ENCODE data around the gene DENND5A. TPM values are rescaled to one million over a fixed set of nuclear protein-coding genes. Genes with fewer than 3 reads are reported as not detected.

Gene DENND5A
- total and polyA plus RNA-seq, 9 of the 15 experiments (the other 6 are each of a cell fraction or from before 2014, with no cell fraction given): 11.7 to 130 (median 46.3) TPM

DNA sequence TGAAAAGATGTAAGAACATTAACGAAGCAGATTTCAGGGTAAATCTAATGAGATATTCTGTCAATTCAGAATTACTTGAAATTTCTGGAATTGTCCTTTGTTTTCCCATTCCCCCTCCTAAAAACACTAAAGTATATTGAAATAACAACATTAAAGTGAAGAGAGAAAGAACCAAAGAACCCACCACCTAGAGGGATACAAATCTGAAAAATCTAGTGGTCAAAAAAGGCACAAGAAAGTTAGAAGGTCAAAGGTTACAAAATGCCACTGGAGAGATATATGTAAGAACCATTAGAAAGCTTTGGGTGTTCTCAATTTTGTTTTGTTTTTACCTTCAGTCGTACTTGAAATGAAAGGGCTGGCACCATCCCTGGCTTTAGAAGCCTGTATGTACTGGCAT lies 57.9 kb downstream of the DENND5A start:
- H3K9me3 ChIP-seq (replicated peaks; ENCODE audit: control insufficient read depth, insufficient read depth, low read depth, low read length): no peaks in the 10 kb centered on the region
- intact Hi-C loops (cut with micrococcal nuclease): loop anchor here (5.0 kb wide), 1 partner anchor 55 kb away; no protein-coding TSS in a partner anchor
- WGBS (ENCODE audit: insufficient coverage, low coverage, missing lambda C conversion rate): 69% methylated on average over 2 of the region's 2 CpGs
- ChIA-PET CTCF (ENCODE audit: low intra/inter-chr PET ratio) (no interaction called here), POLR2A (interaction anchor here (1.1 to 2.0 kb wide), 2 partner anchors 12 to 253 kb away, joined by 4 to 7 read pairs; no protein-coding TSS in a partner anchor)
- H3K9me1 ChIP-seq (ENCODE audit: control insufficient read depth, insufficient read depth, low read length): no peaks in the 10 kb centered on the region
- in situ Hi-C loops (cut with MboI): no loop called here
- H3K27ac ChIP-seq (ENCODE audit: extremely low read depth, low read depth, low read length): no peak overlapping the region
- H3K4me2 ChIP-seq (ENCODE audit: insufficient read depth, low read length): no peak overlapping the region
- H2AFZ ChIP-seq (ENCODE audit: low read depth, low read length): no peak overlapping the region
- H4K20me1 ChIP-seq (replicated peaks; ENCODE audit: control insufficient read depth, insufficient read depth, low read length): no peaks in the 10 kb centered on the region; the same call in none of the 2 replicates
- H3K36me3 ChIP-seq (ENCODE audit: control insufficient read depth, insufficient read depth, low read length): peaks cover 30% of the 10 kb centered on the region; the same call in 2 of the 3 replicates
- ATAC-seq (no peak), DNase-seq (ENCODE audit: extremely low read depth in 1 of 4, low spot score in 3 of 4) (no peak), FAIRE-seq (no peak)
- TF ChIP-seq, protein P1, sequence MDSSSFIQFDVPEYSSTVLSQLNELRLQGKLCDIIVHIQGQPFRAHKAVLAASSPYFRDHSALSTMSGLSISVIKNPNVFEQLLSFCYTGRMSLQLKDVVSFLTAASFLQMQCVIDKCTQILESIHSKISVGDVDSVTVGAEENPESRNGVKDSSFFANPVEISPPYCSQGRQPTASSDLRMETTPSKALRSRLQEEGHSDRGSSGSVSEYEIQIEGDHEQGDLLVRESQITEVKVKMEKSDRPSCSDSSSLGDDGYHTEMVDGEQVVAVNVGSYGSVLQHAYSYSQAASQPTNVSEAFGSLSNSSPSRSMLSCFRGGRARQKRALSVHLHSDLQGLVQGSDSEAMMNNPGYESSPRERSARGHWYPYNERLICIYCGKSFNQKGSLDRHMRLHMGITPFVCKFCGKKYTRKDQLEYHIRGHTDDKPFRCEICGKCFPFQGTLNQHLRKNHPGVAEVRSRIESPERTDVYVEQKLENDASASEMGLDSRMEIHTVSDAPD (CRISPR knock-in tag; IDR thresholded peaks at IDR 0.05): no peak
- TF ChIP-seq NR2C2 (CRISPR knock-in tag; IDR thresholded peaks at IDR 0.05) (no peak), NR2C2 (tag; IDR thresholded peaks at IDR 0.05) (peak; percentile 59), NR2C1 (IDR thresholded peaks at IDR 0.05) (peak; percentile 51), NR2C1 (tag; IDR thresholded peaks at IDR 0.05) (peak; percentile 39; the same call in 1 of the 2 replicates)
- no peak overlapping the region for H3K4me3 ChIP-seq
- peaks cover 48% of the 10 kb centered on the region for H3K79me2 ChIP-seq (ENCODE audit: control insufficient read depth, insufficient read depth, low read length)
- BruUV-seq (replicated peaks): no TSS peak
- no peaks in the 10 kb centered on the region for H3K27me3 ChIP-seq (ENCODE audit: control insufficient read depth in 2 of 2, insufficient read depth in 2 of 2, low read length in 2 of 2)
- no peak overlapping the region for H3K9ac ChIP-seq (ENCODE audit: insufficient read depth in 1 of 2, low read depth in 2 of 2, low read length in 2 of 2)
- H3K4me1 ChIP-seq (replicated peaks in 1 of 2; ENCODE audit: control insufficient read depth in 2 of 2, insufficient read depth in 2 of 2, low read length in 2 of 2): peaks cover 3 to 29% of the 10 kb centered on the region in 2 experiments; a peak in 4 of 5 replicates
